Mucosa of descending colon (tissue), 3 donors: ENCODE results near the gene ASB3. TPM values are rescaled to one million over a fixed set of nuclear protein-coding genes. Genes with fewer than 3 reads are reported as not detected.

Experiments used
- ATAC-seq: fragments of 200-7000 bp; cut with Tn5 transposase; one replicate; pipeline ENCODE4 v1.9.1; 2020; ENCODE audit warnings: mild to moderate bottlenecking, moderate library complexity
- DNase-seq, 3 donors: peaks; one replicate each; pipeline ENCODE4 v3.0.0-alpha.2; 2020
- H3K36me3 ChIP-seq: fragments of 200-600 bp; one replicate; pipeline ENCODE4 v1.8.0; 2021; ENCODE audit warnings: low read depth, mild to moderate bottlenecking
- H3K4me1 ChIP-seq: fragments of 200-600 bp; one replicate; pipeline ENCODE4 v1.8.0; 2021; ENCODE audit warnings: low read depth, mild to moderate bottlenecking
- H3K4me3 ChIP-seq: fragments of 200-600 bp; one replicate; pipeline ENCODE4 v1.8.0; 2021; ENCODE audit warnings: mild to moderate bottlenecking
- H3K9me3 ChIP-seq: fragments of 200-600 bp; one replicate; pipeline ENCODE4 v1.8.0; 2021; ENCODE audit warnings: mild to moderate bottlenecking
- intact Hi-C, 2 donors: fragments of 100-400 bp; cut with DNase I in 1 of 2; cut with micrococcal nuclease in 1 of 2; formaldehyde crosslinking; loops; one replicate each; pipeline versions ENCODE4 v1.11.0 to v1.11.1; 2022; cut with DNase I, micrococcal nuclease
- total RNA-seq, 3 donors: library from RNA; stranded (reverse); fragmentation: NEBNext Ultra II Directional in 2 of 3; extraction: Animal tissue kit (Norgen Biotek cat#: 25700) in 2 of 3; gene quantifications; one replicate each; pipeline versions ENCODE4 v1.2.1 to v1.2.4, GENCODE V29; 2021 to 2023
- TF ChIP-seq, protein P1 (sequence below): fragments of 200-600 bp; IDR thresholded peaks from one replicate; pipeline ENCODE4 v1.8.0; 2022; ENCODE audit warnings: antibody characterized with exemption, mild to moderate bottlenecking
- donor health status: DM: no; HTN: no; CAD: no; lungs with moderate emphysema.
- donor health status: DM: no; HTN: no; CAD: no.
- donor health status: DM: no; HTN: yes; CAD: no.

Gene ASB3
- total RNA-seq, 3 donors from 2014 or later = 11.6 to 16.8 (median 14.9) TPM

DNA sequence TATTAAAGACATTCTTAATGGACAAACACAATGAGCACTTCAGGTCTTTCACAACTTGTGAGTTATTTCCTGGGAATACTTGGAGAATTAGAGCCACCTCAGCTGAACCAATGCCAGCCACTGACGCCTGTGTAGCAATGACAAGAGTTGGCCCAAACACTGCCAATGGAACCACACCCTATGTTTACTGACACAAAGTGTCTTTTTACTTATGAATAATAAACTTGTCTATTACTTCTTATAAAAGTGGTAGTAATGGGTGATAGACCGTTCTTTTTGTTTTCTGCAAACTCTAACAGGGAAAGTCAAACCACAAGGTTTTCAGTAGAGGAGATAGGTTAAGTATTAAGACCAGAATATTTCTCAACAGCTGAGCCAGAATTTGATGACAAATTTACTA lies 31.6 kb downstream of the ASB3 start:
- DNase-seq (peak in 2 of 3 donors; percentile 43 to 62), ATAC-seq (peak; percentile 70)
- Histone ChIP-seq H3K36me3 (no peaks in the 10 kb centered on the region), H3K4me3 (no peak overlapping the region), H3K4me1 (no peaks in the 10 kb centered on the region), H3K9me3 (no peaks in the 10 kb centered on the region)
- intact Hi-C loops = no loop called here
- TF ChIP-seq, protein P1, sequence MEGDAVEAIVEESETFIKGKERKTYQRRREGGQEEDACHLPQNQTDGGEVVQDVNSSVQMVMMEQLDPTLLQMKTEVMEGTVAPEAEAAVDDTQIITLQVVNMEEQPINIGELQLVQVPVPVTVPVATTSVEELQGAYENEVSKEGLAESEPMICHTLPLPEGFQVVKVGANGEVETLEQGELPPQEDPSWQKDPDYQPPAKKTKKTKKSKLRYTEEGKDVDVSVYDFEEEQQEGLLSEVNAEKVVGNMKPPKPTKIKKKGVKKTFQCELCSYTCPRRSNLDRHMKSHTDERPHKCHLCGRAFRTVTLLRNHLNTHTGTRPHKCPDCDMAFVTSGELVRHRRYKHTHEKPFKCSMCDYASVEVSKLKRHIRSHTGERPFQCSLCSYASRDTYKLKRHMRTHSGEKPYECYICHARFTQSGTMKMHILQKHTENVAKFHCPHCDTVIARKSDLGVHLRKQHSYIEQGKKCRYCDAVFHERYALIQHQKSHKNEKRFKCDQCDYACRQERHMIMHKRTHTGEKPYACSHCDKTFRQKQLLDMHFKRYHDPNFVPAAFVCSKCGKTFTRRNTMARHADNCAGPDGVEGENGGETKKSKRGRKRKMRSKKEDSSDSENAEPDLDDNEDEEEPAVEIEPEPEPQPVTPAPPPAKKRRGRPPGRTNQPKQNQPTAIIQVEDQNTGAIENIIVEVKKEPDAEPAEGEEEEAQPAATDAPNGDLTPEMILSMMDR = no peak

DNA sequence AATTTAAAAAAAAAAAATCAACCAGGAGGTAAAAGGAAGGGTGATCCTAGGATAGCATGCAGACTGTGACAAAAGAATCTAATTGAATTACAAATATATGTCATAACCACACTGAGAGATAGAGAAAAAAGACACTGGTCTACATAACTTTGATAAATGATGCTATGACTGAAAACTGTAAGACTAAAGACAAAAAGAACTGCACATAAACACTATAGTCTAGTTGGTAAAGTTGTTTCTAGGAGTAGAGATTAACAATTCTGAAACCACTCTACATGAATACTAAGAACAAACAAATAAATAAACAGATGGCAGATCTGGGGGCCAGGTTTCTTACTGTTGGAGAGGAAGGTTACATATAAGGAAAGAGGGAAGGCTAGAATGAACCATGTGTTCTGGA lies 33.7 kb downstream of the ASB3 start:
- TF ChIP-seq, protein P1 = no peak
- no peak for DNase-seq
- intact Hi-C loops = no loop called here
- Histone ChIP-seq H3K9me3 (no peaks in the 10 kb centered on the region), H3K36me3 (no peaks in the 10 kb centered on the region), H3K4me1 (no peaks in the 10 kb centered on the region), H3K4me3 (no peak overlapping the region)
- no peak for ATAC-seq

DNA sequence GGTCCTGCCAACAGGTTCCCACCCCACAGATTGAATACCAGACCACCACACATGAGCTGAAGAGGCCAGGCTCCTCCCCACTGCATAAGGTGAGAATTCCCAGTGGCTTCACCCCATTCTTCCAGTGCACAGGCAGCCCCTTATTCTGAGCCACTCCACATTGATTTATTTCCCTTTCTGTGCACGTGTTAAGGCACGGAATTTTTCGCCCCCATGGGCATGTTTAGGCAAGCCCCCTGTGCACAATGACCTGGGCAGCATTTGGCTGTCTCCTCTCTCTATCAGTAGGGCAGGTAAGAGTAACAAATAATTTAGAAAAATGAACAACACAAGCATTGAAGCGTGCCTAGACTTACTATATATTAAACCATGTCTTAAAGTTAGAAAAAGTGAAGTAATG lies 34.4 kb downstream of the ASB3 start:
- no peaks in the 10 kb centered on the region for H3K36me3 ChIP-seq

DNA sequence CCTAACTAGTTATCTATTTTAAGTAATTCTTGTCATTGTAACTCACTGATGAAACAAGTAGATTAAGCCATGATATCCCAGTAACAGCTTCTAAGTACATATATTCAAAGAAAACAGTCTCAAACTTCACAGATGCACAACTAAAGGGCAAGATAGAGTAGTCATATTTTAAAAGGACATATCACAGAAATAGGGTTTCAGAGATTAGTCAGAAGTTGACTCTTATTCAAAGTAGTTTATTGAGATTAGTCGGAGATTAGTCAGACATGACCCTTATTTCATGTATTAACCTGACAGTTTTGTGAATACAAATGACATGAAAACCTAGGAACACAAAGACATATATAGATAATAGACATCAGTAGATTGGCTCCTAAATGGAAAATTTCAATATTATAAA lies 35.0 kb downstream of the ASB3 start:
- intact Hi-C loops = no loop called here
- DNase-seq (no peak), ATAC-seq (no peak)
- TF ChIP-seq, protein P1 = no peak
- H3K4me1 ChIP-seq = no peaks in the 10 kb centered on the region
- no peaks in the 10 kb centered on the region for H3K36me3 ChIP-seq
- H3K9me3 ChIP-seq = no peaks in the 10 kb centered on the region
- H3K4me3 ChIP-seq = no peak overlapping the region

More for the DNA sequence above, 34.4 kb downstream of the ASB3 start:
- TF ChIP-seq, protein P1 = no peak
- intact Hi-C loops = no loop called here
- ATAC-seq (no peak), DNase-seq (no peak)
- H3K9me3 ChIP-seq = no peaks in the 10 kb centered on the region
- no peak overlapping the region for H3K4me3 ChIP-seq
- H3K4me1 ChIP-seq = no peaks in the 10 kb centered on the region

DNA sequence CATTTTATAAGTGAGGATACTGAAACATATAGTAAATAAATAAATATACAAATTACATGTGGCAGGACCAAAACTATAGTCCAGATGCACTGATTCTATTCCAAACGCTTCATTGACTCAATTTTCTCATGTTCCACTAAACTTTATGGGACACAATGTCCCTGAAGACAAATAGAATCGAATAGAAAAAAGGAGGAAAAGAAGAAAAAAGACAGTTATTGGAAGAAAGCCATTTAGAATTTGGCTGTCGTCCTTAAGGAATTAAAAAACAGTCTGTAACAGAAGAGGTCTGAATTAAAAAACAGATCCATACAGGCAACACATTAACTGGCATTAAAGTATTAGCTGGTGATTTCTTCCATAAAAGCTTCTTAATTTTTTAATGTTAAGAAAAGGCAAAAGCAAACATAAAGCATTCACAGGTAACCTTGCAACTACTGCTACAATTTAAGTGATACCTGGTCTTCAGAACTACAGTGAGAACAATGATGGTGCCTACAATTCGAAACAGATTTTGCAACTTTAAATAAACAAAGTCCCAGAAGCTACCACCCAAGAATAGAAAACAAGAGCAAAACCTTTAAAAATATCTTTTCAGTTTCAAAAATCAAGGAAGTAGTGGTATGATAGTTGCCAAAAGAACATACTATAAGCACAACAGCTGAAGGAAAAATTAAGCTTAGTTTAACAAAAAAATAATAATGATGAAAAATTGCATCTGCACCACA lies 36.5 kb downstream of the ASB3 start:
- H3K36me3 ChIP-seq = no peaks in the 10 kb centered on the region

More for the DNA sequence above, 36.5 kb downstream of the ASB3 start:
- ATAC-seq (no peak), DNase-seq (no peak)
- intact Hi-C loops = no loop called here
- no peaks in the 10 kb centered on the region for H3K4me1 ChIP-seq
- H3K9me3 ChIP-seq = no peaks in the 10 kb centered on the region
- H3K4me3 ChIP-seq = no peak overlapping the region
- TF ChIP-seq, protein P1 = no peak
